Measurements from ENCODE around the gene CHTOP.

The CHTOP gene

DNA sequence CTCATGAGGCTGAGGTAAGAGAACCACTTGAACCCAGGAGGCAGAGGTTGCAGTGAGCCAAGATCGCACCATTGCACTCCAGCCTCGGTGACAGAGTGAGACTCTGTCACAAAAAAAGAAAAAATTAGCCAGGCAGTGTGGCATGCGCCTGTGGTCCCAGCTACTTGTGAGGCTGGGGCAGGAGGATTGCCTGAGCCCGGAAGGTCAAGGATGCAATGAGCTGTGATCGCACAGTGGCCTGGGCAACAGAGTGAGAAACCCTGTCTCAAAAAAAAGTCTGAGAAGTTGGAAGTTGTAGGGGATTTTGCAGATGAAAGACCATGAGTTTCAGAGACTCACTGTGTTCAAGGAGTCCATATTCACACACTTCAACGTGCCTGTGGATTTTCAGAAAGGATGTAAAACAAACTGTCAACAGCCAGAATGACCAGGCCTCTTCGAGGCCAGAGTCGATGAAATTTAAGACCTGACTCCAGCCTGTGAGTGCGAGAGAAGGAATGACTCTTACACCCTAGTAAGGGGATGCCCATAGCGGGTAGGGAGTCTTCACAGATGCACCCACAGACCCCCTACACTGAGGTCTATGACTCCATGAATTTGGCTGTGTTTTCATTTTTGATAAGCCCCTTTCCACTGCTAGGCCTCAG, 8.8 kb upstream of the CHTOP start:
- Mint-ChIP-seq H3K36me3 (no peaks in the 10 kb centered on the region), H3K27ac (no peak overlapping the region), H3K9me3 (no peaks in the 10 kb centered on the region), H3K27me3 (peaks cover 4% of the 10 kb centered on the region), H3K4me1 (no peaks in the 10 kb centered on the region), H3K4me3 (no peak overlapping the region)

DNA sequence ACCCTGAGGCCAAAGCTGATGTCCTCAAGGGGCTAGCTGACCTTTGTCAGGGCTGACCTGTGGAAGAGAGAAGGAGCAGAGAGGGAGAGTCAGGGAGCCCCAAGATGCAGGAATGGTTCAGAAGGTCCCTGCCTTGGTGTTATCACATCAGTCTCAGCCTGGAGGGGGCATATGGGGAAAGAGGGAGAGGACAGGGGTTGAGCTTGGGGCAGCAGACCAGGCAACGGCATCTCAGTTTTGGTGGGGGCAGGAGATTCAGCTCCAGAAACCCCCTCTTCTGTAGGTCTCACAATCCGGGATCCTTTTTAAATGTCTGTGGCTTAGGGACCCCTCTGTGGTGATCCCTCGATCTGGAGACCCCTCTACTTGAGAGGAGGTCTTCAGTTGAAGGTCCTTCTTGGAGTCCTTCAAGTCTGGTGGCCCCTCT, 7.4 kb upstream of the CHTOP start:
- H3K4me3 Mint-ChIP-seq, result no peak overlapping the region
- H3K27ac Mint-ChIP-seq, result no peak overlapping the region
- H3K4me1 Mint-ChIP-seq, result peaks cover 5% of the 10 kb centered on the region
- no peaks in the 10 kb centered on the region for H3K36me3 Mint-ChIP-seq
- peaks cover 4% of the 10 kb centered on the region for H3K27me3 Mint-ChIP-seq
- no peaks in the 10 kb centered on the region for H3K9me3 Mint-ChIP-seq

DNA sequence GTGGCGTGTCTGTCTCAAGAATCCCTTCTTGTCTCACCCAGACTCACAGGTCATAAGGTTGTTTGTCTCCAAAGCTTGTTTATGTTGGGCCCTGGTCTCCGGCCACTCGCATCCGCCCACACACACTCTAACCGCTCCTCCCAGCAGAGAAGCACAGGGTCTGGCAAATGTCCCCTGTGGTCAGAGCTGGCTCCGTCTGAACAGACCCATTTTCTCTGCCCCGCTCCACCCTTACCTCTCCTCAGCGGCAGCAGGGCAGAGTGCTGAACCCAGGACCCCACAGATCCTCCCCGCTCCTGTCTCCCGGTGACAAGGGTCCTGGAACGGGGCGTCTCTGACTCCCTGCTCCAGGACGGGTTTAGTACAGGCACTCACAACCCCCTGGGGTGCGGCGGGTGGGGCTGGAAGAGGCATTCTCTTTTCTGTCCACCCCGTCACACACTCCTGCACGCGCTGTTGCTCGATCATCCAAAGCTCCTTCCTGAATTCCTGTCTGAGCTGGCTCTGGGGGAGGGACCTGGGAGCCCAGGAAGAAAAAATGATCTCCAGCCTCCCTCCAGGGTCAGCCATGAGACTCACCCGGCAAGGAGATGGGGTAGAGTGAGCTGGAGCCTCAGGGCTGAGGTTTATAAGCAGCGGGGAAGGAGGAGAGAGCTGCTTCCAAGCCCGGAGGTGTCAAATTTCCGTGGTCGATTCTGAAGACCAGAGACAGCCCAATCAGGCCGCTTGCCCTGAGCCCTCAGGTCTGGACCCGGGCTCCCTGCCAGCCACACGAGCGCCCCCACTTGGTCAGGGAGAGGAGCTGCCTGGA, 6.8 kb upstream of the CHTOP start, which contains the start of gene S100A13:
S100A13 (minus strand) TSS at position 602 of the 811 bp plus-strand sequence. CDS start 1,033 bp downstream, outside the sequence.
- peaks cover 7% of the 10 kb centered on the region for H3K4me1 Mint-ChIP-seq
- H3K36me3 Mint-ChIP-seq, result no peaks in the 10 kb centered on the region
- no peak within 1 kb of the TSS for H3K4me3 Mint-ChIP-seq
- no peaks in the 10 kb centered on the region for H3K9me3 Mint-ChIP-seq
- H3K27me3 Mint-ChIP-seq, result peaks cover 4% of the 10 kb centered on the region
- H3K27ac Mint-ChIP-seq, result no peak within 1 kb of the TSS

DNA sequence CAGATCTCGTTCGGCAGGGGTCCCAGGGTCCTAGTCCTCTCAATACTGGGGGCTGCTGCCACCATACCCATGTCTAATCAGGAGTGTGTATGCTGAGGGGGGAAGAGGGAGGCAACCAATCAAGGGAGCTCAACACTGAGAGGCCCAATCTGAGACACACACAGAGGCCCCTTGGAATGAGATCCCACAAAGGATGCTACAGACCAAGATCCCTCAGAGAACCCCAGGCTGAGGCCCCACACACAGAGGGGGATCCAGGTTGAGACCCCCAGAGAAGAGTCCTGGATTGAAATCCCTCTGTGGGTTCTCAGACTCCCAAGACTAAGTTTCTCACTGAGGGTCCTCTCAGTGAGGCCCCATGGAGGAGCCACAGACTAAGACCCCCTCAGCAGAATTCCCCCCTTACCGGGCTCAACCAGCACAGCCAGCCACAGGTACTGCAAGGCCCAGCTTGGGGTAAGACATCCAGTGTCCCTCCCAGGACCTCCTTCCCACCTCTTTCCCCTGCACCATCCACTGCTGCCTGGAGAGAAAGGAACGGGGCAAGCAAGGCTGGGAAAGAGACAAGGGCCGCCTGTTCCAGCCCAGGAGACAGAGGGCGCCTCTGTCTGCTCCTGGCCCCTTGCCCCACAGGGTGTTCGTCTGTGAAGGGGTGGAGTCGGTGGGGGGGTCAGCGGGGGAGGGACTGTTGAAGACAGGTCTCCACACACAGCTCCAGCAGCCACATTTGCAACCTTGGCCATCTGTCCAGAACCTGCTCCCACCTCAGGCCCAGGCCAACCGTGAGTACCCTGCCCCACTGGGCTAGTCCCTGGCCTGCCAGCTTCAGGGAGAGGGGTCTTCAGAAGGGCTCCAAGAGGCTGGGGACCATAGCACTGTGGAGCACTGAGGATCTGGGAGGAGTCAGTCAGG, 5.9 kb upstream of the CHTOP start, which contains the start of gene S100A1:
S100A1 (plus strand) TSS at position 720 of the 912 bp plus-strand sequence. CDS start 2,088 bp downstream, outside the sequence.
- H3K4me1 Mint-ChIP-seq, result peaks cover 13% of the 10 kb centered on the region
- peaks cover 4% of the 10 kb centered on the region for H3K27me3 Mint-ChIP-seq
- H3K36me3 Mint-ChIP-seq, result no peaks in the 10 kb centered on the region
- no peaks in the 10 kb centered on the region for H3K9me3 Mint-ChIP-seq
- no peak within 1 kb of the TSS for H3K27ac Mint-ChIP-seq
- no peak within 1 kb of the TSS for H3K4me3 Mint-ChIP-seq

DNA sequence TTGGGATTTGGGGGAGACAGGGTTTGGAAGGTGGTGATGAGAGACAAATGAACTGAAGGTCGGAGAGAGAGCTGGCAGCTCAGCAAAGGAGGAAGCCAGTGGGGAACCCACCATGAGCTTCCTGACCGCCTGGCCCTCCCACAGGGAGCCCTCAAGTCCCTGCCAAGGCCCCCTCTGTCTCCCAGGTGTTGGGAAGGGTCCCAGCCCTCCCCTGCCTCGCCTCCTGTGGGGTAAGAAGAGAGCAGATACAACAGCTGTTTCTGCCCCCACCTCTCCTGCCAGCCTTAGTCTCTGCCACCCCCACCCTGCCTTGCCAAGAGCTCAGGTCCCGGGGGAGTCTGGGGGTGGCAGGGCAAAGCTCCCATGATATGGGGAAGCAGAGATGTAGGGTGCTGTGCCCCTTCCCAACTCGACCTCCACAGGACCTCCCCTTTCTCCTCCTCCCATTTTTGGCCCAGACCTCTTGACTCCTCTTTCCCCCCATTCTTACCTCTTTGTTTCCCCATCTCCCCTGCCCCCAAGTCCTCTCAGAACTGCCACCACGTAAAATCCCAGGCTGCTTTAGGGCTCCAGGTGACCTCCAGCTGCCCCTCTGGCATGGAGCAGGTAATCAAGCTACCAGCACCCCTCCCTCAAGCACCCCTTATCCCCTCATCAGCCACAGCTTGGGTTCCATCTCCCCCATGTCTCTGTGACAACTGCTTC, 5.1 kb upstream of the CHTOP start:
- H3K4me3 Mint-ChIP-seq, result no peak overlapping the region
- H3K36me3 Mint-ChIP-seq, result peaks cover under 1% of the 10 kb centered on the region
- H3K27ac Mint-ChIP-seq, result no peak overlapping the region
- peaks cover 4% of the 10 kb centered on the region for H3K27me3 Mint-ChIP-seq
- no peaks in the 10 kb centered on the region for H3K9me3 Mint-ChIP-seq
- peaks cover 21% of the 10 kb centered on the region for H3K4me1 Mint-ChIP-seq

DNA sequence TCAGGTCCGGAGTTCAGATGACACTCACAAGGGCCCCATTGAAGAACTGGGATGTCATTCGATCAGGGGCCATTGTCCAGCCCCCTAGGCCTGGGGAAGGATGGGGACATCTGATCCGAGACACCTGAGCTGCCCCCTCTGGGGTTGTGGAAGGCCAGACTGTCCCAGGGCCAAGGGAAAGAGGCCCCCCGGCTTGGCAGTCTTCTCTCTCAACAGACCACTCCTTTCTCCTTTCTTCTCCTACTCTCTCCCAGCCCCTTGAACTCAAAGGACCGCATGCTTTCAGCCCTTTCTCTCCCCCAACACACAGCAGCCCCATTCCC, 4.6 kb upstream of the CHTOP start:
- Mint-ChIP-seq H3K27ac (no peak overlapping the region), H3K4me1 (peaks cover 21% of the 10 kb centered on the region), H3K27me3 (peaks cover 4% of the 10 kb centered on the region), H3K36me3 (peaks cover 2% of the 10 kb centered on the region), H3K9me3 (no peaks in the 10 kb centered on the region), H3K4me3 (no peak overlapping the region)

DNA sequence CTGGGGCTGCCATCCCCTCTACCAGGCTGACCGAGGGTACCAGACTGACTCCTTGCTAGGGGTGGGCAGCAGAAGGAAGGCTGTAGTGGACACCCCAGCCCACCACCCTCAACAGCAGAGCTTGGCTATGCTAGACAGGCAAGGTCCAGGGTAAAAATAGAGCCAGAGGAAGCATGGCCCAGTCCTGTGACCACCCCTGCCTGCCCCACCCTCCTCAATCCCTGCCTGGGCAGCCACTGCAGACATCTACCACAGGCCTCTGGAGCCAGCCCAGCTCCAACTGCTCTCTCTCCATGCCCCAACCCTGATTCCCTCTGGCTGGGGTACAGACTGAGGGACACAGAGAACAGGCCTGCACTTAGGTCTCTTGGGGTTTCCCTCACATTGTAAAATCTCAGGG, 3.9 kb upstream of the CHTOP start:
- Mint-ChIP-seq H3K27ac (no peak overlapping the region), H3K4me3 (no peak overlapping the region), H3K36me3 (peaks cover 4% of the 10 kb centered on the region), H3K4me1 (peaks cover 21% of the 10 kb centered on the region), H3K9me3 (no peaks in the 10 kb centered on the region), H3K27me3 (peaks cover 4% of the 10 kb centered on the region)

DNA sequence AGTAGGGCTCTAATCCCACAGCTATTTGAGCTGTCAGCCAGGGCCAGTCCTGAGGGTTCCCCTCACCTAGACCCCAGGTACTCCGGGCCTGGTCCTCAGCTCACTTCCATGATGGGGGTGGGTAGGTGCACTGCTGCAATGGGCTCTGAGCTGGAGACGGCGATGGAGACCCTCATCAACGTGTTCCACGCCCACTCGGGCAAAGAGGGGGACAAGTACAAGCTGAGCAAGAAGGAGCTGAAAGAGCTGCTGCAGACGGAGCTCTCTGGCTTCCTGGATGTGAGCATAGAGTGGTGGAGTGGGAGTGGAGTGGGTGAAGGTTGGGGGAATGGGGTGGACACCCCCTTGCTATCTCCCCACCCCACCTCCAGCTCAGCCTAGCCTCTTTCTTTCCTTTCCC, 3.5 kb upstream of the CHTOP start:
- H3K27ac Mint-ChIP-seq, result peak overlapping the region; percentile 59
- H3K36me3 Mint-ChIP-seq, result peaks cover 4% of the 10 kb centered on the region
- H3K9me3 Mint-ChIP-seq, result no peaks in the 10 kb centered on the region
- H3K4me1 Mint-ChIP-seq, result peaks cover 21% of the 10 kb centered on the region
- H3K27me3 Mint-ChIP-seq, result peaks cover 4% of the 10 kb centered on the region
- H3K4me3 Mint-ChIP-seq, result no peak overlapping the region

DNA sequence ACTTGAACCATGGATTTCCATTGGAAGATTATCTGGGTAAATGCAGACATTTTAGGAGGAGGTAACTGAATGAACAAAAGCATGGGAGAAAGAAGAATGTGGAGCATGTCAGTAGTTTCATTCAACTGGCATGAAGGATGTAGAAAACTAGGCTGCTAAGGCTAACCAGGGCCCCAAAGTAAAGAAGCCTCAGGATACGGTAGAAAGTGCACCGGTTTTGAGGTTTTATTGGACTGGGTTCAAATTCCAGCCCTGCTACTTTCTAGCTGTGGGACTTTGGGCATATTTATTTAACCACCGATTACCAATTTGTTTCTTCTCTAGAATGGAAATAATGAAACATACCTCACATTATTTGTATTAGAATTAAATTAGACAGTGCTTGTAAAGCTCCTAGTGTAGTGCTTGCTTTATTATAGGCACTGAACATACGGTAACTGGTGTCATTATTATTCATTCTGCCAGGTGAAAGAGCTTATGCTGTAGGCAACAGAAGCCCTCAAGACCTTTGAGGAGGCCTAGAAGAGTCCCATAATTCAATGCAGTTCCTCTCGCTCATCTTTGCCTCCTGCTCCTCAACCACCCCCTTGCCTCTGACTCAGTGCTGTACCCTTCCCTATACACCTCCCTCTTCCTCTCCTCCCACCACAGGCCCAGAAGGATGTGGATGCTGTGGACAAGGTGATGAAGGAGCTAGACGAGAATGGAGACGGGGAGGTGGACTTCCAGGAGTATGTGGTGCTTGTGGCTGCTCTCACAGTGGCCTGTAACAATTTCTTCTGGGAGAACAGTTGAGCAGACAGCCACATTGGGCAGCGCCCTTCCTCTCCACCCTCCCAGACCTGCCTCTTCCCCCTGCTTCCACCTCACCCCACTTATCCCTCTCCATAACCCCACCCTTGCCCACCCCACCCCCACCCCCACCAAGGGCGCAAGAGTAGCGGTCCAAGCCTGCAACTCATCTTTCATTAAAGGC, 2.5 kb upstream of the CHTOP start:
- Mint-ChIP-seq H3K27me3 (peaks cover 1% of the 10 kb centered on the region), H3K4me1 (peaks cover 29% of the 10 kb centered on the region), H3K36me3 (peaks cover 4% of the 10 kb centered on the region), H3K9me3 (no peaks in the 10 kb centered on the region), H3K4me3 (no peak overlapping the region), H3K27ac (peak overlapping the region; percentile 3)

DNA sequence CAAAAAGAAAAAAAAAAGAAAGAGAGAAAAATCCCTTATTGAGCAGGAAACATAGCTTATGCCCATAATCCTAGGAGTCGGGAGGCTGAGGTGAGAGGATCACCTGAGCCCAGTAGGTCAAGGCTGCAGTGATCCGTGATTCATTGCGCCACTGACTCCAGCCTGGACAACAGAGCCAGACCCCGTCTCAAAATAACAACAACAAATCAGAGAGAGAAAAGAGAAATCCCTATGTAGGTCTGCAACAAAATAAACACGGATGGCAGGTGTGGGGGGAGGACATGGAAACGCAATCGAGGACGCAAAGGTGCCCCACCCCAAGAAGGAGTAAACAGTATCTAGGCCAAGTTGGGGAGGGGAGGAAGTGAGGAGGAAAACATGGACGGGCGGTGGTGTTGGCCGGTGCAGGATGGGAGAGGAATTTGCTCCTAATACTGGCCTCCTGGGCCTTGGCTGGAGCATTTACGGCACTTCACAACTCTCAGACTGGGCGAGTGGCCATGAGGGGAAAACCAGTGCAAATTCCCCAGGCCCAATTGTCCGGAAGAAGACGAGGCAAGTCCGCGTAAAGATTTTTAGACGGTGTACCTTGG, 609 bp upstream of the CHTOP start:
- peaks cover 44% of the 10 kb centered on the region for H3K4me1 Mint-ChIP-seq

DNA sequence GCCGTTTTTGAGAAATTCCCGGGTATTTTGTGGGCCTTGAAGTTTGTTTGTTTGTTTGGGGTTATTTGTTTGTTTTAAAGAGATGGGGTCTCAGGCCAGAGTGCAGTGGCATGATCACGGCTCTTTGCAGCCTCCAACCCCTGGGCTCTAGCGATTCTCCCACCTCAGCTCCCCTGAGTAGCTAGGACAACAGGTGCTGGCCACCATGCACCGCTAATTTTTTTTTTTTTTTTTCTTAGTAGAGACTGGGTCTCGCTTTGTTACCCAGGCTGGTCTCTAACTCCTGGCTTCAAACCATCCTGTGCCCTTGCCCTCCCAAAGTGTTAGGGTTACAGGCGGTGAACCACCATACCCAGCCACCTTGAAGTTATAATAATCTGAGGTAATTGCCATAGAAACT, 2.0 kb downstream of the CHTOP start:
- H3K27ac Mint-ChIP-seq, result peak overlapping the region; percentile 41
- peaks cover 12% of the 10 kb centered on the region for H3K36me3 Mint-ChIP-seq
- no peaks in the 10 kb centered on the region for H3K9me3 Mint-ChIP-seq
- no peaks in the 10 kb centered on the region for H3K27me3 Mint-ChIP-seq
- peaks cover 45% of the 10 kb centered on the region for H3K4me1 Mint-ChIP-seq
- H3K4me3 Mint-ChIP-seq, result peak overlapping the region; percentile 91

More for the DNA sequence above, 609 bp upstream of the CHTOP start:
- Mint-ChIP-seq H3K27me3 (no peaks in the 10 kb centered on the region), H3K9me3 (no peaks in the 10 kb centered on the region), H3K27ac (peak overlapping the region; percentile 91), H3K4me3 (peak overlapping the region; percentile 91), H3K36me3 (peaks cover 12% of the 10 kb centered on the region)

DNA sequence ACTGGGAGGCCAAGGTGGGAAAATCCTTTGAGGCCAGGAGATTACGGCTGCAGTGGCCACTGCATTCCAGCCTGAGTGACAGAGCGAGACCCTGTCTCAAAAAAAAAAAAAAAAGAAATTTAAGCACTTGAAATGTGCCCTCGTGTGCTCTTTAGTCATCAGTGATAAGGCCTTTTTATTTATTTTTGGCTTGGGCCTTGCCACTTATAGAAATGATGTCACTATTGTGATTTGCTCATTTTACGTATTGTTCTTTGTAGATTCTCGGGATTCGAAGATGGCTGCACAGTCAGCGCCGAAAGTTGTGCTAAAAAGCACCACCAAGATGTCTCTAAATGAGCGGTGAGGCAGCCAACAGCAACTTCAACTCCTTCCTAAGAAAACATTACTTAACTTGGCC, 2.4 kb downstream of the CHTOP start:
- H3K27me3 Mint-ChIP-seq, result no peaks in the 10 kb centered on the region
- H3K9me3 Mint-ChIP-seq, result no peaks in the 10 kb centered on the region
- H3K4me1 Mint-ChIP-seq, result peaks cover 47% of the 10 kb centered on the region
- H3K4me3 Mint-ChIP-seq, result peak overlapping the region; percentile 91
- peaks cover 14% of the 10 kb centered on the region for H3K36me3 Mint-ChIP-seq
- peak overlapping the region; percentile 95 for H3K27ac Mint-ChIP-seq

DNA sequence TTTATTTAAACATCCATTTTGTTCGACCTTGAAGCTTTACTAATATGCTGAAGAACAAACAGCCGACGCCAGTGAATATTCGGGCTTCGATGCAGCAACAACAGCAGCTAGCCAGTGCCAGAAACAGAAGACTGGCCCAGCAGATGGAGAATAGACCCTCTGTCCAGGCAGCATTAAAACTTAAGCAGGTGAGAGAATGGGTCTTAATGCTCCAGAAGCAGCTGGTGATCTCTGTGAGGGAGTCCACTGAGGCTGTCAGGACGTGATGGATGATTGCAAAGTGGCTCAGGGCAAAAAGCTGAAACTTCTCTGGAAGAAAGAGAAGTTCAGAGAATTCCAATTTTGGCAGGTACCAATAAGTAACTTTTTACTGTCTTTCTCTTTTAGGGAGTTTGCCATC, 4.4 kb downstream of the CHTOP start:
- no peak overlapping the region for H3K27ac Mint-ChIP-seq
- H3K4me1 Mint-ChIP-seq, result peaks cover 47% of the 10 kb centered on the region
- H3K36me3 Mint-ChIP-seq, result peaks cover 20% of the 10 kb centered on the region
- H3K9me3 Mint-ChIP-seq, result no peaks in the 10 kb centered on the region
- H3K4me3 Mint-ChIP-seq, result no peak overlapping the region
- H3K27me3 Mint-ChIP-seq, result no peaks in the 10 kb centered on the region

DNA sequence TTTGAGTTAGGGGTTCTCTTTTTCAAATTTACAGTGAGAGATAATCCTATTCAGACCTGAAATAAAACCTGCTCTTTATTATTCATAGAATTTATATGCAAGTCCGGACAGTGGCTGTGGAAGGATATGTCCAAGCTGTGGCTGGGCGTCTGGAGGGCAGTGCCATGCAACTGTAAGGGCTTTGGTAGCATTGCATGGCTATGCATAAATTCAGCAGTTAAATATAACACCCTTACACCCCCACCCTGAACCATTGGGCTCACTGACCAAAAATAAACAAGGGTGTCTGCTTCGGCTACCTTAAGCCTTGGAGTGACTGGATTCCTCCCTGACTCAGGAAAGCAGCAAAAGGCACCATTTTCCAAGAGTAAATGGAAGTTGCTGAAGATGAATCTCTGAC, 5.4 kb downstream of the CHTOP start:
- Mint-ChIP-seq H3K36me3 (peaks cover 24% of the 10 kb centered on the region), H3K4me3 (no peak overlapping the region), H3K9me3 (no peaks in the 10 kb centered on the region), H3K27ac (no peak overlapping the region), H3K4me1 (peaks cover 53% of the 10 kb centered on the region), H3K27me3 (no peaks in the 10 kb centered on the region)
